ENCODE data around the gene B4GALT4. TPM values are rescaled to one million over a fixed set of nuclear protein-coding genes. Genes with fewer than 3 reads are reported as not detected.

Gene B4GALT4
- total RNA-seq, 1 donor = 28.2 TPM

DNA sequence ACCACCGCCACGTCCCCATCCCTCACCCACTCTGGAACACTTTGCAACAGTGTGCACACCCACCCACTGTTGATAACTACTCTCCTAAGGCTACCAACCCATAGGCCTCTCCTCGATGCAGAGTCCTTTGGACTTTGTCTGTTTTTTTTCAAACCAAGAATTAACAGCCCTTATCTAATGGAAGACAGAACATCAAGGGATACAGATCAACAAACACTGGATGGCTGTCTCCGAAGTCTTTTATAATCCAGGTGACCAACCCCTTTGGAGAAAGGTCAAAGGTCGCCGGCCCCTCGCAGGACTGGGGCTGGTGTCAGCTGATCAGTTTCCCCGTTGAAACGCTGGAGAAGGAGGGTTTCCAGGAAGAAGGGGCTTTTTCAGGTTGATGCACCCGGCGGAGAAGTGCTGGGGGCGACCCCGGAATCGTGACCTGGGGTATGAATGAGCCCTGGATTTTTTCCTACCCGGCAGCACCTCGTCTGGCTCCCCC lies 532 bp downstream of the B4GALT4 start:
- H2AFZ ChIP-seq (ENCODE audit: low read length) = peak overlapping the region; percentile 67
- peaks cover 5% of the 10 kb centered on the region for H3K36me3 ChIP-seq (ENCODE audit: insufficient read depth, low read length)
- peaks cover 33% of the 10 kb centered on the region for H3K79me2 ChIP-seq (ENCODE audit: insufficient read depth, low read length)
- H3K27ac ChIP-seq (ENCODE audit: low read depth, low read length) = peak overlapping the region; percentile 88
- peak overlapping the region; percentile 96 for H3K4me2 ChIP-seq (ENCODE audit: insufficient read depth, low read length)
- H3K27me3 ChIP-seq (ENCODE audit: insufficient read depth, low read length) = no peaks in the 10 kb centered on the region
- H3K4me1 ChIP-seq (ENCODE audit: insufficient read depth, low read length) = peaks cover 32% of the 10 kb centered on the region
- H4K20me1 ChIP-seq (ENCODE audit: insufficient read depth, low read length) = no peaks in the 10 kb centered on the region
- no peak for TF ChIP-seq CTCF (IDR thresholded peaks at IDR 0.05; ENCODE audit: extremely low read depth, low read depth, low read length)
- H3K4me3 ChIP-seq (ENCODE audit: insufficient read depth, low read length) = peak overlapping the region; percentile 88
- no peaks in the 10 kb centered on the region for H3K9me3 ChIP-seq (ENCODE audit: low read depth, low read length)
- DNase-seq (ENCODE audit: insufficient read length, low spot score, missing footprints) = no peak

DNA sequence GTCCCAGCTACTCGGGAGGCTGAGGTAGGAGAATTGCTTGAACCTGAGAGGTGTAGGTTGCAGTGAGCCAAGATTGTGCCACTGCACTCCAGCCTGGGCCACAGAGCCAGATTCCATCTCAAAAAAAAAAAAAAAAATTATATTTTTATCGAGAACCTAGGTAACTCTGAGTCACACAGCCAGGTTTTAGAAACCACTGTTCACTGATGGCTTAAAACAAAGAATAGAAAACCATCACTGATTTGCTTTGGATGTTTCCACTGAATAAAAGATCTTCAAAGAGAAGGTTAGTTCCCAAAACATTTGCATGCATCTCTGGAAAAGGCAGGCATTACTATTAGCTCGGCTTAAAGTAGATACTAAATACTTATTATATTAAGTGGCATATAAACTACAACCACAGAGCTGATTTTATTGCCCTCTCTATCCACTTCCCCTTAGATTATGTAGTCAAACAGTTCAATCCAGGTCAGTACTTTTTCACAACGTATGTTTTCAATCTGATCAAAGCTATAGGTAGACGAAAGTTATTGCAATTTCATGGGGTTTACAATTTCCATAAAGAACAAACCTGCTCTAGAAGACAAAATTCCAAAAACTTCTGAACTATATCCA lies 1.4 kb downstream of the B4GALT4 start:
- no peak for DNase-seq (ENCODE audit: insufficient read length, low spot score, missing footprints)

GRCh38 chr3:119238363-119238762 lies 2.3 kb downstream of the B4GALT4 start:
- Histone ChIP-seq H3K27ac (ENCODE audit: low read depth, low read length) (peak overlapping the region; percentile 88), H3K36me3 (ENCODE audit: insufficient read depth, low read length) (peaks cover 7% of the 10 kb centered on the region), H3K4me1 (ENCODE audit: insufficient read depth, low read length) (peaks cover 44% of the 10 kb centered on the region), H3K4me2 (ENCODE audit: insufficient read depth, low read length) (peak overlapping the region; percentile 96), H4K20me1 (ENCODE audit: insufficient read depth, low read length) (no peaks in the 10 kb centered on the region), H3K27me3 (ENCODE audit: insufficient read depth, low read length) (no peaks in the 10 kb centered on the region), H3K4me3 (ENCODE audit: insufficient read depth, low read length) (peak overlapping the region; percentile 88), H2AFZ (ENCODE audit: low read length) (no peak overlapping the region), H3K9me3 (ENCODE audit: low read depth, low read length) (no peaks in the 10 kb centered on the region), H3K79me2 (ENCODE audit: insufficient read depth, low read length) (peaks cover 33% of the 10 kb centered on the region)
- no peak for DNase-seq (ENCODE audit: insufficient read length, low spot score, missing footprints)
- TF ChIP-seq CTCF (IDR thresholded peaks at IDR 0.05; ENCODE audit: extremely low read depth, low read depth, low read length) = no peak

More for the DNA sequence above, 1.4 kb downstream of the B4GALT4 start:
- Histone ChIP-seq H2AFZ (ENCODE audit: low read length) (no peak overlapping the region), H3K4me1 (ENCODE audit: insufficient read depth, low read length) (peaks cover 40% of the 10 kb centered on the region), H3K9me3 (ENCODE audit: low read depth, low read length) (no peaks in the 10 kb centered on the region), H3K27ac (ENCODE audit: low read depth, low read length) (peak overlapping the region; percentile 88), H3K79me2 (ENCODE audit: insufficient read depth, low read length) (peaks cover 33% of the 10 kb centered on the region), H3K4me3 (ENCODE audit: insufficient read depth, low read length) (peak overlapping the region; percentile 88), H3K27me3 (ENCODE audit: insufficient read depth, low read length) (no peaks in the 10 kb centered on the region), H3K4me2 (ENCODE audit: insufficient read depth, low read length) (peak overlapping the region; percentile 96), H3K36me3 (ENCODE audit: insufficient read depth, low read length) (peaks cover 5% of the 10 kb centered on the region), H4K20me1 (ENCODE audit: insufficient read depth, low read length) (no peaks in the 10 kb centered on the region)
- TF ChIP-seq CTCF (IDR thresholded peaks at IDR 0.05; ENCODE audit: extremely low read depth, low read depth, low read length) = no peak

GRCh38 chr3:119237299-119237698 lies 3.4 kb downstream of the B4GALT4 start:
- H3K9me3 ChIP-seq (ENCODE audit: low read depth, low read length) = no peaks in the 10 kb centered on the region
- H3K36me3 ChIP-seq (ENCODE audit: insufficient read depth, low read length) = peaks cover 18% of the 10 kb centered on the region
- no peaks in the 10 kb centered on the region for H3K27me3 ChIP-seq (ENCODE audit: insufficient read depth, low read length)
- H3K4me3 ChIP-seq (ENCODE audit: insufficient read depth, low read length) = no peak overlapping the region
- TF ChIP-seq CTCF (IDR thresholded peaks at IDR 0.05; ENCODE audit: extremely low read depth, low read depth, low read length) = no peak
- peaks cover 44% of the 10 kb centered on the region for H3K4me1 ChIP-seq (ENCODE audit: insufficient read depth, low read length)
- no peak overlapping the region for H2AFZ ChIP-seq (ENCODE audit: low read length)
- no peaks in the 10 kb centered on the region for H4K20me1 ChIP-seq (ENCODE audit: insufficient read depth, low read length)
- peak; percentile 27 for DNase-seq (ENCODE audit: insufficient read length, low spot score, missing footprints)
- no peak overlapping the region for H3K4me2 ChIP-seq (ENCODE audit: insufficient read depth, low read length)
- no peak overlapping the region for H3K27ac ChIP-seq (ENCODE audit: low read depth, low read length)
- H3K79me2 ChIP-seq (ENCODE audit: insufficient read depth, low read length) = peaks cover 40% of the 10 kb centered on the region
